ENCODE data around the gene BABAM2. TPM values are rescaled to one million over a fixed set of nuclear protein-coding genes. Genes with fewer than 3 reads are reported as not detected.

BABAM2 gene
- total RNA-seq, 1 experiment from 2014 or later, result 16.3 TPM

GRCh38 chr2:27887111-27887510, 3.4 kb upstream of the BABAM2 start:
- intact Hi-C loops (cut with micrococcal nuclease), result no loop called here
- Histone ChIP-seq H3K4me1 (ENCODE audit: insufficient read depth, low read length) (peaks cover 26% of the 10 kb centered on the region), H3K9me3 (ENCODE audit: low read length) (no peaks in the 10 kb centered on the region), H3K9me2 (replicated peaks; ENCODE audit: low read length) (no peaks in the 10 kb centered on the region), H4K20me1 (ENCODE audit: low read length) (no peaks in the 10 kb centered on the region), H3K4me2 (ENCODE audit: low read length) (no peak overlapping the region), H3K9ac (ENCODE audit: low read length) (no peak overlapping the region), H2AFZ (ENCODE audit: low read length) (no peak overlapping the region), H3F3A (ENCODE audit: low read length, unreplicated experiment) (no peaks in the 10 kb centered on the region), H3K4me3 (ENCODE audit: low read length) (no peak overlapping the region), H3K27ac (ENCODE audit: low read length) (no peak overlapping the region), H3K27me3 (ENCODE audit: low read length) (no peaks in the 10 kb centered on the region), H3K79me2 (ENCODE audit: low read length) (peaks cover 27% of the 10 kb centered on the region), H3K36me3 (ENCODE audit: low read depth, low read length) (no peaks in the 10 kb centered on the region)
- TF ChIP-seq EZH2 (IDR thresholded peaks at IDR 0.05; ENCODE audit: low read length, unreplicated experiment), result no peak
- no peak for TF ChIP-seq EZH2phosphoT487 (IDR thresholded peaks at IDR 0.05; ENCODE audit: borderline replicate concordance, low read length)
- no peak for TF ChIP-seq CTCF (conservative IDR thresholded peaks at IDR 0.05; ENCODE audit: low read depth, low read length)
- no TSS peak for BruUV-seq (replicated peaks)
- ChIA-PET POLR2A (ENCODE audit: unreplicated experiment) (no interaction called here), CTCF (no interaction called here)
- DNase-seq, result no peak
- no peak for ATAC-seq

- Histone ChIP-seq H4K20me1 (ENCODE audit: low read length) (no peaks in the 10 kb centered on the region), H3K9ac (ENCODE audit: low read length) (no peak overlapping the region), H3K27me3 (ENCODE audit: low read length) (no peaks in the 10 kb centered on the region), H3K9me2 (replicated peaks; ENCODE audit: low read length) (no peaks in the 10 kb centered on the region), H3K4me3 (ENCODE audit: low read length) (no peak overlapping the region), H2AFZ (ENCODE audit: low read length) (no peak overlapping the region), H3K27ac (ENCODE audit: low read length) (no peak overlapping the region), H3K36me3 (ENCODE audit: low read depth, low read length) (no peaks in the 10 kb centered on the region), H3F3A (ENCODE audit: low read length, unreplicated experiment) (no peaks in the 10 kb centered on the region), H3K9me3 (ENCODE audit: low read length) (no peaks in the 10 kb centered on the region), H3K79me2 (ENCODE audit: low read length) (peaks cover 33% of the 10 kb centered on the region), H3K4me1 (ENCODE audit: insufficient read depth, low read length) (peaks cover 27% of the 10 kb centered on the region), H3K4me2 (ENCODE audit: low read length) (no peak overlapping the region)
- no TSS peak for BruUV-seq (replicated peaks)
- ATAC-seq (no peak), DNase-seq (no peak)
- intact Hi-C loops (cut with micrococcal nuclease), result no loop called here
- CTCF ChIA-PET, result no interaction called here
- TF ChIP-seq CTCF (conservative IDR thresholded peaks at IDR 0.05; ENCODE audit: low read depth, low read length) (no peak), EZH2 (IDR thresholded peaks at IDR 0.05; ENCODE audit: low read length, unreplicated experiment) (no peak), EZH2phosphoT487 (IDR thresholded peaks at IDR 0.05; ENCODE audit: borderline replicate concordance, low read length) (no peak)
- POLR2A ChIA-PET (ENCODE audit: unreplicated experiment), result no interaction called here
Observed at GRCh38 chr2:27887830-27888229, 2.7 kb upstream of the BABAM2 start.

- H3K9me3 ChIP-seq (ENCODE audit: low read length), result no peaks in the 10 kb centered on the region
- no peak for DNase-seq
- TF ChIP-seq EZH2 (IDR thresholded peaks at IDR 0.05; ENCODE audit: low read length, unreplicated experiment) (no peak), CTCF (conservative IDR thresholded peaks at IDR 0.05; ENCODE audit: low read depth, low read length) (no peak), EZH2phosphoT487 (IDR thresholded peaks at IDR 0.05; ENCODE audit: borderline replicate concordance, low read length) (no peak)
- intact Hi-C loops (cut with micrococcal nuclease), result no loop called here
- peaks cover 33% of the 10 kb centered on the region for H3K79me2 ChIP-seq (ENCODE audit: low read length)
- BruUV-seq (replicated peaks), result no TSS peak
- peak overlapping the region; percentile 89 for H3K4me2 ChIP-seq (ENCODE audit: low read length)
- no peak overlapping the region for H3K27ac ChIP-seq (ENCODE audit: low read length)
- H3K36me3 ChIP-seq (ENCODE audit: low read depth, low read length), result no peaks in the 10 kb centered on the region
- no peaks in the 10 kb centered on the region for H3K27me3 ChIP-seq (ENCODE audit: low read length)
- H3F3A ChIP-seq (ENCODE audit: low read length, unreplicated experiment), result no peaks in the 10 kb centered on the region
- H3K9me2 ChIP-seq (replicated peaks; ENCODE audit: low read length), result no peaks in the 10 kb centered on the region
- H4K20me1 ChIP-seq (ENCODE audit: low read length), result no peaks in the 10 kb centered on the region
- peaks cover 27% of the 10 kb centered on the region for H3K4me1 ChIP-seq (ENCODE audit: insufficient read depth, low read length)
- no peak overlapping the region for H3K9ac ChIP-seq (ENCODE audit: low read length)
- no peak for ATAC-seq
- no peak overlapping the region for H2AFZ ChIP-seq (ENCODE audit: low read length)
- POLR2A ChIA-PET (ENCODE audit: unreplicated experiment), result no interaction called here
- 0 out of 2 replicates have a peak overlapping the region, but pooled peaks have one; percentile 88 for H3K4me3 ChIP-seq (ENCODE audit: low read length)
- CTCF ChIA-PET, result no interaction called here
Observed at GRCh38 chr2:27888790-27889189, 1.7 kb upstream of the BABAM2 start.

Data from PC-3 (cell line).